MM.1S (cell line): Measurements from ENCODE around the gene SMAD3.

ENCODE experiments used
- DNase-seq: peaks from one replicate; pipeline ENCODE4 v3.0.0-alpha.2; 2015
- H2AFZ ChIP-seq: fragments of 300-600 bp; sonication (generic); 2 replicates; pipeline ENCODE4 v1.6.0; 2016; ENCODE audit warnings: antibody characterized with exemption, low read length
- H3F3A ChIP-seq: fragments of 300-600 bp; sonication (generic); 2 replicates; pipeline ENCODE4 v1.6.1; 2016; ENCODE audit warnings: mild to moderate bottlenecking, antibody characterized with exemption, low read length, moderate library complexity, mixed read lengths; ENCODE audit not compliant: insufficient read depth
- H3K27ac ChIP-seq: fragments of 300-600 bp; sonication (generic); 2 replicates; pipeline ENCODE4 v1.5.1; 2016; ENCODE audit warnings: mild to moderate bottlenecking, low read length
- H3K27me3 ChIP-seq: fragments of 300-600 bp; sonication (generic); replicated peaks from 2 replicates; pipeline ENCODE4 v1.6.0; 2016; ENCODE audit warnings: low read length; ENCODE audit not compliant: insufficient read depth
- H3K36me3 ChIP-seq: fragments of 300-600 bp; sonication (generic); replicated peaks from 2 replicates; pipeline ENCODE4 v1.6.1; 2016; ENCODE audit warnings: mild to moderate bottlenecking, low read length, mixed read lengths; ENCODE audit not compliant: insufficient read depth
- H3K4me1 ChIP-seq: fragments of 300-600 bp; sonication (generic); 2 replicates; pipeline ENCODE4 v1.6.1; 2016; ENCODE audit warnings: low read length, mixed read lengths
- H3K4me2 ChIP-seq: fragments of 300-600 bp; sonication (generic); 2 replicates; pipeline ENCODE4 v1.6.0; 2016; ENCODE audit warnings: low read depth, low read length
- H3K4me3 ChIP-seq: fragments of 300-600 bp; sonication (generic); 2 replicates; pipeline ENCODE4 v1.5.1; 2016; ENCODE audit warnings: low read length, mixed read lengths
- H3K79me2 ChIP-seq: fragments of 300-600 bp; sonication (generic); 2 replicates; pipeline ENCODE4 v1.6.1; 2016; ENCODE audit warnings: mixed run types, low read length, mixed read lengths
- H3K9ac ChIP-seq: fragments of 300-600 bp; sonication (generic); 2 replicates; pipeline ENCODE4 v1.6.1; 2016; ENCODE audit warnings: low read length, mixed read lengths
- H3K9me2 ChIP-seq: fragments of 300-600 bp; sonication (generic); replicated peaks from 2 replicates; pipeline ENCODE4 v1.6.1; 2016; ENCODE audit warnings: mild to moderate bottlenecking, low read length, mixed read lengths; ENCODE audit not compliant: insufficient read depth
- H3K9me3 ChIP-seq: fragments of 300-600 bp; sonication (generic); replicated peaks from 2 replicates; pipeline ENCODE4 v1.6.1; 2016; ENCODE audit warnings: mild to moderate bottlenecking, low read length, mixed read lengths; ENCODE audit not compliant: insufficient read depth
- H4K20me1 ChIP-seq: fragments of 300-600 bp; sonication (generic); 2 replicates; pipeline ENCODE4 v1.6.1; 2016; ENCODE audit warnings: mild to moderate bottlenecking, low read length, moderate library complexity, mixed read lengths; ENCODE audit not compliant: insufficient read depth
- EZH2 ChIP-seq: fragments of 300-600 bp; sonication (generic); optimal IDR thresholded peaks from 2 replicates; pipeline ENCODE3; 2017; ENCODE audit warnings: low read depth, mild to moderate bottlenecking, antibody characterized with exemption, low read length, mixed read lengths
- EZH2phosphoT487 ChIP-seq: fragments of 300-600 bp; sonication (generic); IDR thresholded peaks from 2 replicates; pipeline ENCODE4 v1.6.1; 2018; ENCODE audit warnings: antibody characterized with exemption, low read length
- TF ChIP-seq, protein P1 (sequence below): fragments of 300-600 bp; sonication (generic); IDR thresholded peaks from 2 replicates; pipeline ENCODE4 v1.5.1; 2016; ENCODE audit warnings: antibody characterized with exemption, low read length, mixed read lengths

Gene SMAD3

DNA sequence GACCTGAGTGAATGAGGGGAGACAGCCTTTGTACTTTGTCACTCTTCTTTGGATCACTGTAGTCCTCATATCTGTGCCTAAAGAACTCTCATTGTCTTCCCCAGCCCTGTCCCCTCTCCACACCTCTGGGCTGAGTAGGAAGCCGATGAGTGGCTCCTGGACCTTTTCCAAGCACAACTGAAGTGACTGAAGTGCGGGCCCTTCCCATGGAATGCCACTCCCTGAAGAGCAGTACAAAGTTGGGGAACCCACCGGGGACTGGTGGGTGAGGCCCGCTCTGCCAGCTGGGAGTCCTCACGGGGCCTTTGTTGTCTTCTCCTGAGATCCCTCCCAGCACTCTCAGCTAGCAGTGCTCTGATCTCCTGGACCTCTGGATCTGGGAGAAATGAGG, 99.0 kb downstream of the SMAD3 start:
- no peaks in the 10 kb centered on the region for H3K27me3 ChIP-seq
- H2AFZ ChIP-seq: no peak overlapping the region
- H4K20me1 ChIP-seq: no peaks in the 10 kb centered on the region
- TF ChIP-seq, protein P1, sequence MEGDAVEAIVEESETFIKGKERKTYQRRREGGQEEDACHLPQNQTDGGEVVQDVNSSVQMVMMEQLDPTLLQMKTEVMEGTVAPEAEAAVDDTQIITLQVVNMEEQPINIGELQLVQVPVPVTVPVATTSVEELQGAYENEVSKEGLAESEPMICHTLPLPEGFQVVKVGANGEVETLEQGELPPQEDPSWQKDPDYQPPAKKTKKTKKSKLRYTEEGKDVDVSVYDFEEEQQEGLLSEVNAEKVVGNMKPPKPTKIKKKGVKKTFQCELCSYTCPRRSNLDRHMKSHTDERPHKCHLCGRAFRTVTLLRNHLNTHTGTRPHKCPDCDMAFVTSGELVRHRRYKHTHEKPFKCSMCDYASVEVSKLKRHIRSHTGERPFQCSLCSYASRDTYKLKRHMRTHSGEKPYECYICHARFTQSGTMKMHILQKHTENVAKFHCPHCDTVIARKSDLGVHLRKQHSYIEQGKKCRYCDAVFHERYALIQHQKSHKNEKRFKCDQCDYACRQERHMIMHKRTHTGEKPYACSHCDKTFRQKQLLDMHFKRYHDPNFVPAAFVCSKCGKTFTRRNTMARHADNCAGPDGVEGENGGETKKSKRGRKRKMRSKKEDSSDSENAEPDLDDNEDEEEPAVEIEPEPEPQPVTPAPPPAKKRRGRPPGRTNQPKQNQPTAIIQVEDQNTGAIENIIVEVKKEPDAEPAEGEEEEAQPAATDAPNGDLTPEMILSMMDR: no peak
- TF ChIP-seq EZH2phosphoT487: no peak
- no peak for TF ChIP-seq EZH2
- no peaks in the 10 kb centered on the region for H3F3A ChIP-seq
- no peak for DNase-seq
- H3K9ac ChIP-seq: no peak overlapping the region
- no peaks in the 10 kb centered on the region for H3K79me2 ChIP-seq
- no peaks in the 10 kb centered on the region for H3K4me1 ChIP-seq
- H3K4me2 ChIP-seq: no peak overlapping the region
- H3K36me3 ChIP-seq: no peaks in the 10 kb centered on the region
- H3K27ac ChIP-seq: no peak overlapping the region
- H3K9me2 ChIP-seq: no peaks in the 10 kb centered on the region
- H3K9me3 ChIP-seq: no peaks in the 10 kb centered on the region
- no peak overlapping the region for H3K4me3 ChIP-seq

DNA sequence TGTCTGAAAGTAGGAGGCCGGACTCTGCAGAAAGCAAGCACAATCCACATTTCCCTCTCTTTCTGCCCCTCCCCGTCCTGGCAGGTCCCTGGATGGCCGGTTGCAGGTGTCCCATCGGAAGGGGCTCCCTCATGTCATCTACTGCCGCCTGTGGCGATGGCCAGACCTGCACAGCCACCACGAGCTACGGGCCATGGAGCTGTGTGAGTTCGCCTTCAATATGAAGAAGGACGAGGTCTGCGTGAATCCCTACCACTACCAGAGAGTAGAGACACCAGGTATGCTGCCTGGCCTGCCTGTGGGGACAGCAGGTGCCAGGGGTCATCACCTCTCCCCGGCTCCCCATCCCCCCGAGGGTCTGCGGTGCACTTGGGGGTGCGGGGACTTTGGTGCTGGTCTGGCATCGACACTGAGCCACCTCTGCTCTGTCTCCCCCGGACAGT, 99.4 kb downstream of the SMAD3 start:
- Histone ChIP-seq H3K4me1 (no peaks in the 10 kb centered on the region), H3K4me3 (no peak overlapping the region), H2AFZ (no peak overlapping the region), H3K9me2 (no peaks in the 10 kb centered on the region), H3K79me2 (no peaks in the 10 kb centered on the region), H3K9ac (no peak overlapping the region), H3K4me2 (no peak overlapping the region), H3K27ac (no peak overlapping the region), H3F3A (no peaks in the 10 kb centered on the region), H4K20me1 (no peaks in the 10 kb centered on the region), H3K27me3 (no peaks in the 10 kb centered on the region), H3K9me3 (no peaks in the 10 kb centered on the region), H3K36me3 (no peaks in the 10 kb centered on the region)
- DNase-seq: no peak
- no peak for TF ChIP-seq EZH2phosphoT487
- no peak for TF ChIP-seq EZH2
- TF ChIP-seq, protein P1: no peak

DNA sequence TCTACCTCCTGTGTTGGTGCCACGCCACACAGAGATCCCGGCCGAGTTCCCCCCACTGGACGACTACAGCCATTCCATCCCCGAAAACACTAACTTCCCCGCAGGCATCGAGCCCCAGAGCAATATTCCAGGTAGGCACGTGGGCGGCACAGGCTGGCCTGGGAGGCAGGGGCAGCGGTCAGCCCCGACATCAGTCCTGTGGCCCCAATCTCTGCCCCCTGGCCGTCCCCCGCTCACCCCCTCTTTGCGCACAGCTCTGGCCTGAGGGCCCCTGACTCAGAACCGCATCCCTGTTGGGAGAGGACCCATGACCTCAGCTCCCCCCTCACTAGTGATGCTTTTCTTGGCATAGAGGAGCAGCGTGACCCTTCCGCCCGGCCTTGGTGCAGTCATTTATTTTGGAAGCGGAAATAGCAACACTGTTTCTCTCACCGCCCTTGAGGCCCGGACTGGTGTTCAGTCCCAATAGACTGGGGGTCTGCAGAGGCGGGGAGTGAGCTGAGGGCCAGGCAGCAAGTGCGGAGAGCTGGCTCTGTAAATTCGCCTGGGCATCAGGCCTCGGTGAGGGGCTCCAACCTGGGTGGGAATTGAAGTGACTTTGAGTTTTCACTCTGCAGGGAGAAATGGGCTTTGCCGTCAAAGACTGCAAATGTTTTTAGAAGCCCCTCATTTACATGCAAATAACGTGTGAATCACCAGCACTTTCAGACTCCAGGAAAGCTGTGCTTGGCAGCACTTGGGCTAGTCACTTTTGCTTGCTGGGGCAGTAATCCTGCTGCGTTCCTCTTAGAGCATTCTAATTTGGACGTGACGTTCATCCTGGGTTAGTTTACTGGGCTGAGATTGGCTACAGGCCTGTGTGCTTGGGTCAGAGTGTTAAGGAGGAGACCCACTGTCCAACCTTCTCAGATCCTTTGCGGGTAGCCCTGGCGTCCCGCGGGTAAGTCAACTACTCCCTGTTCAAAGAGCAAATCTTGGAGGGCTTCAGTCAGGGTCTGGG, 100.2 kb downstream of the SMAD3 start:
- Histone ChIP-seq H3K36me3 (no peaks in the 10 kb centered on the region), H3K9me2 (no peaks in the 10 kb centered on the region), H4K20me1 (no peaks in the 10 kb centered on the region), H3F3A (no peaks in the 10 kb centered on the region), H3K4me2 (no peak overlapping the region), H3K27me3 (no peaks in the 10 kb centered on the region), H3K9ac (no peak overlapping the region), H3K79me2 (no peaks in the 10 kb centered on the region), H3K9me3 (no peaks in the 10 kb centered on the region), H3K4me3 (no peak overlapping the region), H2AFZ (no peak overlapping the region), H3K4me1 (no peaks in the 10 kb centered on the region), H3K27ac (no peak overlapping the region)
- TF ChIP-seq EZH2 (no peak), EZH2phosphoT487 (no peak)
- TF ChIP-seq, protein P1: no peak
- no peak for DNase-seq
